Transverse colon (tissue), 4 donors: ENCODE results near the gene HDGFL2.

ENCODE experiments used
- CTCF ChIP-seq, 5 experiments: fragments of 200-600 bp in 3 of 5; fragments of 450-650 bp in 2 of 5; sonication (generic) in 3 of 5; IDR thresholded peaks; 1 replicate in 2 of 5; 2 replicates in 3 of 5; pipeline ENCODE4 v1.5.1; 2016 to 2017; ENCODE audit warnings: antibody characterized with exemption in 5 of 5, inconsistent platforms in 3 of 5, mild to moderate bottlenecking in 2 of 5, moderate library complexity in 1 of 5
- EP300 ChIP-seq: sonication (generic); formaldehyde crosslinking; IDR thresholded peaks from one replicate; pipeline ENCODE4 v1.6.1; 2017; ENCODE audit warnings: antibody characterized with exemption, low read depth
- POLR2A ChIP-seq: fragments of 450-650 bp; IDR thresholded peaks from one replicate; pipeline ENCODE4 v1.6.1; 2016; ENCODE audit warnings: antibody characterized with exemption, mild to moderate bottlenecking, moderate library complexity
- POLR2AphosphoS5 ChIP-seq, 3 donors: sonication (generic); formaldehyde crosslinking; IDR thresholded peaks; one replicate each; pipeline ENCODE4 v1.6.1; 2016; ENCODE audit warnings: antibody characterized with exemption in 3 of 3

- TF ChIP-seq EP300 (no peak), CTCF (IDR thresholded peaks at IDR 0.05) (no peak), POLR2A (no peak), POLR2AphosphoS5 (IDR thresholded peaks at IDR 0.05) (no peak)
Measured at GRCh38 chr19:4455719-4456475, 16.2 kb upstream of the HDGFL2 start.
